HG03159 (cell line): ENCODE measurements around the gene C3orf18.

Experiments
- ATAC-seq: cut with Tn5 transposase; IDR thresholded peaks from one replicate; pipeline ENCODE4 v1.9.1; 2021; ENCODE audit warnings: mild to moderate bottlenecking, moderate library complexity; ENCODE audit not compliant: unreplicated experiment

Gene C3orf18

GRCh38 chr3:50551681-50552435, 15.7 kb downstream of the C3orf18 start:
- ATAC-seq, result no peak

GRCh38 chr3:50551054-50551659, 16.4 kb downstream of the C3orf18 start:
- ATAC-seq, result no peak

GRCh38 chr3:50550079-50550736, 17.3 kb downstream of the C3orf18 start:
- ATAC-seq, result no peak

GRCh38 chr3:50549226-50549625, 18.3 kb downstream of the C3orf18 start:
- no peak for ATAC-seq

GRCh38 chr3:50545781-50546180, 21.8 kb downstream of the C3orf18 start:
- no peak for ATAC-seq

GRCh38 chr3:50542177-50543034, 25.1 kb downstream of the C3orf18 start:
- ATAC-seq, result no peak

GRCh38 chr3:50539356-50540286, 27.9 kb downstream of the C3orf18 start:
- no peak for ATAC-seq

- no peak for ATAC-seq
These were observed 30.0 kb downstream of the C3orf18 start for GRCh38 chr3:50537421-50538129.

- ATAC-seq, result no peak
These were observed 30.9 kb downstream of the C3orf18 start for GRCh38 chr3:50536471-50537180.

GRCh38 chr3:50534681-50535330, 32.7 kb downstream of the C3orf18 start:
- ATAC-seq, result no peak

- no peak for ATAC-seq
These were observed 33.6 kb downstream of the C3orf18 start for GRCh38 chr3:50533807-50534461.

- ATAC-seq, result no peak
These were observed 34.2 kb downstream of the C3orf18 start for GRCh38 chr3:50533316-50533715.

GRCh38 chr3:50532062-50532705, 35.4 kb downstream of the C3orf18 start:
- no peak for ATAC-seq

- no peak for ATAC-seq
These were observed 36.3 kb downstream of the C3orf18 start for GRCh38 chr3:50531201-50531600.

- no peak for ATAC-seq
These were observed 37.3 kb downstream of the C3orf18 start for GRCh38 chr3:50530001-50530970.

GRCh38 chr3:50525987-50526386, 41.6 kb downstream of the C3orf18 start:
- ATAC-seq, result no peak
